HT-29 (cell line): ENCODE measurements around the gene SSTR5. TPM values are rescaled to one million over a fixed set of nuclear protein-coding genes. Genes with fewer than 3 reads are reported as not detected.

Experiments
- DNase-seq: peaks from one replicate; pipeline ENCODE4 v3.0.0-alpha.2; 2015; ENCODE audit warnings: low spot score
- total RNA-seq: library from RNA; depleted of rRNA; stranded (reverse); fragments of >200 nt; shearing (Covaris generic); gene quantifications from 2 replicates; pipeline ENCODE4 v1.2.3, GENCODE V29; 2014; rRNA removed

Gene SSTR5
- total RNA-seq, 1 experiment from 2014 or later: 5.1 TPM

DNA sequence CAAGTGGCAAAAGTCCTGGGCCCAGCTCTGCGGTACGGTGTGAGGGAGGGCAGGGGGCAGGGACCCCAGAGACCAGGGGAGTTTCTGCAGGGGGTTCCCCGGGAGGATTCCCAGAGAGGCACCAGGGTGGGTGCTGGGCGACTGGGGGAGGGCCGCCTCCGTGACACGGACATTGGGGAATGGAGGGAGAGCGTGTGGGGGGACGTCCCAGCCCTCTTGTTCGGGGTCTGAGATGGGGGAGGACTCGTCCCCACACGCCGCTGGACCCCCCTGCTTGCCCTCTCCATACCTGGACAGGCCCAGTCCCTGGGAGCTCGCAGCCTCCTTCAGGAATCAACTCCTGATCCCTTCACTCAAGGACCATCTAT lies 49.8 kb downstream of the SSTR5 start:
- no peak for DNase-seq

DNA sequence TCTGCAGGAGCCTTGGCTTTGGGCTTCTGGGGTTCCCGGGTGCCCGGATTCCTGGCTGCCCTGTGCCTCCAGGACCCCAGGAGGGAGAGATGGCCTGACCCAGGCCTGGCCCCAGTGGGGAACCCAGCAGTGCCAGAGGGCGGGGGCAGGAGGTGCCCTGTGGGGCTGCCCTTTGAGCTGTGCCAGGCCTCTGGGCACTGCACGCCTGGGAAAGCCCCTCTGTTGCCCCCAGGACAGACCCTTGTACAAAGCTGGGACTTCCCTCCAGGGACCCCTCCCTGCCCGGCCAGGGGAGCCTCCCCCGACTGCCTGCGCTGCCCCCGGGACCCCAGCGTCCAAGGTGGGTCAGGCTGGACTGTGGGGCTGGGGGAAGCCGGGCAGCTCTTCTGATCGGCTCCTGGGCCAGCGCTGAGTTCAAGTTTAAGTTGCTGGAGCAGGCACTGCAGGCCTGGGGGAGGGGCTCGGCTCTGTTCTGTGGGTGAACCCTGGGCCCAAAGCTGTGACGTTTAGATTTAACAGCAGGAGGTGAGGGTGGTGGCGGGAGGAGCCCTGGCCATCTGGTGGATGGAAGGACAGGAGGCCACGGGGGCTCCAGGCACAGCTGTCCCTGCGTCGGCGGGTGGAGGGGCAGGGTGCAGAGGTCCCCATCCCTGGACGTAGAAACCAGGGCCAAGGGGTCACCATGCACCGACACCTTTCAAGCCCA lies 51.1 kb downstream of the SSTR5 start:
- DNase-seq: no peak

DNA sequence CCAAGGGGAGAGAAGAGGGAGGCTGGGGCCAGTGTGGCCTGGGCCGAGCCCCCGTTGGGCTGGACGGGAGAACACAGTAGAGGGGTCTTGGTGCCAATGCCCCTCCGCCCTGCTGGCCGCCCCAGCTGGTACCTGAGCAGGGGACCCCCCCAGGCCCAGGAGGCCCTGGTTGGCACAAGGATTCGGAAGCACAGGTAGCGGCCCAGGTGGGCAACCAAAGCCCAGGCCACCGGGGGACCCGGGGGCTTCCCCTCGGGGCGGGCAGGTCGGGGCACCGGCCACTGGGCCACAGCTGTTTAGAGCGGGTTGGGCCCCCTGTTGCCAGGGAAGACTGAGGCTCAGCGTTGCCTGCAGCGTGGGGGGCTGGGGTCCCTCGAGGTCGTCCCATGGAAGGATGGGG lies 51.7 kb downstream of the SSTR5 start:
- no peak for DNase-seq

DNA sequence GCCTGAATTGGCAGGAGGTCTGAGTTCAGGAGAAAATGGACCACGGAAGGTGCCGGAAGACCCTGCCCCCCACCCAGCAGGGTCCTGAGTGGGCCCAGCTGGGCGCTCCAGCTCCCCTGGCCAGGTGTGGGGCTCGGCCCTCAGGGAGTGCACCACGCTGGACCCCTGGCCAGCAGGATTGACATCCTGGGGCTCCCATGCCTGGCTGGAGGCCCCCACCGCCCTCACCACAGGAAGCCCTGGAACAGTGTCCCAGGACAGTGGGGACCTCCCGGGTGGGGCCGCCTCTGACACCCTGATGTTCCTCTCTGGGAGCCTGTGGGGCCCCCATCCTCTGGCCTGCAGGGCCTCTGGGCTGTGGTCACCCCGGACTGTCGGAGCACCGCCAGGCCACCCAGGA lies 52.2 kb downstream of the SSTR5 start:
- DNase-seq: no peak

DNA sequence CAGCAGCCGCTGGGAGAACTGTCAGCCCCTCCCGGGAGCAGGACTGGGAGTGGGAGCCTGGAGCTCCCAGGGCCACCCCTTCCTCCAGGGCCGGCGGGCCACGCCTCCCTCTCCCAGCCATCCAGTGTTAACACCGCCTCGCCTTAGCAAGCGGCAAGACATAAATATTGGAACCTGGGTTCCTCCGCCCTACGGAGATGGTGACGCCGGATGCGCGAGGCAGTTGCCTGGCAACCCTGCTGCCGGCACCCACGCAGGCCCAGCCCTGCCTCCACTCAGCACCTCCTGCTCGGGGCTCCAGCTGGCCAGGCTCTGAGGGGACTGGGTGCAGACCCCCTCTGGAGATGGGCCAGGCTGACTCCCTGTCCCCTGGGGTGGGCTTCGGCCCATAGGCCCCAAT lies 52.9 kb downstream of the SSTR5 start:
- peak; percentile 54 for DNase-seq

DNA sequence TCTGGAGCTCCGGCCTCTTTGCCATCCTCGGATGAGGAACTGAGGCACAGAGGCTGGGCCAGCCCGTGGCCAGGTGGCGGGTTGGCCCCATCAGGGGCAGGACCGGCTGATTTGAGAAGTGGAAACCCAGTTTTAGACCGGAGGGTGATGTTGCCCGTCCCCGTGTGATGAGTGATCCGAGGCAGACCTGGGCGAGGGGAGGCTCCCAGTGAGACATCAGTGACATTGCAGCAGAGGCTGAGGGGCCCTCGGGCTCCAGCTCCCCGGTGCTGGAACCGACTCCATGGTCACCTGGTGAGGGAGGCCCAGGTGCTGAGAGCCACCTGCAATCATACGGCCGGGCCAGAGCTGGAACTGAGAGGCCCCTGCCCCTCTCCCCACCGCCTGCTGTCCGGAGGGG lies 53.5 kb downstream of the SSTR5 start:
- DNase-seq: no peak

DNA sequence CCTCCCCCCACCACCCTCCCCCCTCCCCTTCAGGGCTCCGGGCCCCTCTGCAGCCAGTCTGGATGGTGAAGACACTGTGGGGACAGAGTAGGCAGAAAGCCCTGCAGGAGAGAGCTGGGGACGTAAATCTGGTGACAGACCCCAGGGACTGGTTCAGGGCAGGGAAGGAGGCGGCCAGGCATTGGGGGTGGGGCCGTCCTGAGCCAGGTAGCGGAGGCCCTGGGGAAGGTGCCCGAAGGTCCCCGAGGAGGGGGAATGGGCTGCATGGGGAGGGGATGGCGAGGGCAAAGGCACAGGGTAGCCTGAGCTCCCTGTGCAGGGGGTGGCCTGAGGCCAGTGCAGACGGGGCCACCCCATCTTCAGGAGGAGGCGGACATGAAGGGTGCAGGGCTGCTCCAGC lies 54.0 kb downstream of the SSTR5 start:
- no peak for DNase-seq

DNA sequence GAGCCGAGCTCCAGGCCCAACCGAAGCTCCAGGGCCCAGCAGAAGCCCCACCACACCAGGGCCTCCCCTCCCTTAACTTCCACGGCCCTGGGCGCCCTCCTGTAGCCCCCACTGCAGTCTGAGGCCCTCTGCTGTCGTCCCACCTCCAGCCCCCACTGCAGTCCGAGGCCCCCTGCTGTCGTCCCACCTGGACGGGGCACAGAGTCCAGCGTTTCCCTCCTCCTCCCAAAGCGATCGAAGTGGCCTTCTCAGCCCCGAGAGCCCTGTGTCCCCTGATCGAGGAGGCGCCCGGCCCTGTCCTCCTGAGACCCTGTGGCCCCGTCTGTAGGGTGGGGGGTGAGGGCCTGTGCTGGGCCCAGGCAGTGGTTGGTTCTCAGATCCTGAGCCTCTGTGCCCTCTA lies 54.6 kb downstream of the SSTR5 start:
- DNase-seq: no peak

DNA sequence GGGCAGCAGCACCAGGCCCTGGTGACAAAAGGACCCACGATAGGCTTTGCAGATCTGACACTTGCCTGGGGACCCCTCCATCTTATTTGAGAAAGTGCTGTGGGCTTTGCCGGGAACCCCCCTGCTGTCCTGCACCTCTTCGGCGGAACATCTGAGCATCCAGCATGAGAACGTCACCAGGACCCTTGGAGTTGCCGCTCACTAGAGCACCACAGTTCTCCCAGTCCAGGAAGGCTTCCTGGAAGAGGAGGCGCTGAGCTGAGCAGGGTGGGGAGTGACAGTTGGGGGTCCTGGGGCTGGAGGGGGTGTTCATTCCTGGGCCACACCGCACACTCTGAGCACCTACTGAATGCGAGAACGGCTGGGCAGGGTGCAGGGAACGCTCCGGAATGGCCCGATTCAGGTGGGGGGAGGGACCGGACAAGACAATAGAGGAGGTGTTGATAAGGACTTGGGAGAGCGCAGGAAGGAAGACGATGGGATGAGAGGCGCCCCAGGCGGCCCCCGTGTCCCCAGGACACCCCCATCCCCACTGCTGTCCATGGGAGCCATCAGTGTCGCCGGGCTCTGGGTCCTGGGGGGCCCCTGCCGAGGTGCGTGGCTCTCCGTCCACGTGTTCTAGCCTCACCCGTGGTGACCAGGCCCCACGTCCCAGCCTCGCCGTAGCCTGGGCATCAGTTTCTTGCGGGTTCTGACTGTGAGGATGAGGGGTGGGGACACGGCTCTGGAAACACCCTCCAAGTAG lies 55.6 kb downstream of the SSTR5 start:
- DNase-seq: no peak

DNA sequence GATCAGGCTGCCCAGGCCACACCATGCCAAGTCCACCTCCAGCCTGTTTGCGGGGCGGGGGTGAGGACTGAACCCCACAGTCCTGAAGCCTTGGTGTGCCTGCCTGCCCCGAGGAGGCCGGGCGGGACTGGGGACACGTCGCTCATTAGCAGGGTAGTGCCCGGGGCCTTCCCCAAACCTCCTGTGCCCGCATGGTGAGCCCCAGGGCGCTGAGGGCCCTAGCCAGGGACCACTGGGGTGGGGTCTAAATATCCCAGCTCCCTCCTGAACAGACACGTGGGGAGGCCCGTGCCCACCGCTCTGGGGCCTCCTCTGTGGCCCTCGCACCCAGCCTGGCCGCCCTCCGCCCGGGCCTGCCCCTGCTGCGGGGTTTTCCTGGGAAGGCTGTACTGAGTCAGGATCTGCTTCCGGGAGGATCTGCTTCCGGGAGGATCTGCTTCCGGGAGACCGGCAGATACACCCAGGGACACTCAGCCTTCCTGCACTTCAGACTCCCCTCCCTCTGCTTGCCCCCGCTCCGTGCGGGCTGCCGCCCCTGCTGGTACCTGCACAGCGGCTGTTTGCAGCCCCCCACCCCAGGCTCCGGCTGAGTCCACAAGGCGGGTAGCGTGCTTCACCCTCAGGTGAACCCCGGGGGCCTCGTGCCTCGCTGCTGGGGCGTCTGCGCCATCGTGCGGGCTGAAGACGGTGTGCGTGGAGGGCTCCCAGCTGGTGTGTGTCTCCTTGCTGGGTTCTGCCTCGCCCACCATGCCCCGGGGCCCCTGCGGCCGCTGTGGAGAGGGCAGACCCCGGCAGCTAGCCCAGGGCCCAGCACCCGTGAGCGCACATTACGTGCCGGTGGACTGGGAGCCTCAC lies 56.8 kb downstream of the SSTR5 start:
- DNase-seq: no peak

DNA sequence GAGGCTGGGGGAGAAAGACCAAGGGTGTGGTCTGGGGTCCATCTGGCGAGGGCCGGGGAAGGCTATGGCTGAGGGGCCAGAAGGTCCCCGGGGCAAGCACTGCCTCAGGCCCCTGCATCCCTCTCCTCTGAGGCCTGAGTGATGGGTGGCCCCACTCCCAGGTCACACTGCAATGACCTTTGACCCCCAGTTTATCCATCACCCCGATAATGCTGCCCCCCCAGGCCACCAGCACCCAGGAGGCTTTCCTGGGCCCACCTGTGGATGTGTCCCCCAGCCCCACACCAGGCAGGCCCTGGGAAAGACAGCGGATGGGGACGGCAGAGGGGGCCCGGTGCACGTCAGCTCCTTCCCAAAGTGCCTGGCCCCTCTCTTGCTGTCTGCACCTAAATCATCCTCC lies 57.8 kb downstream of the SSTR5 start:
- no peak for DNase-seq

Other genes with a start within 250 kb of the SSTR5 start
- gene LMF1, start 101.8 kb upstream of the SSTR5 start, total RNA-seq: 2.1 and 5.2 TPM in 2 replicates
- 0.08 and 0.61 TPM in 2 replicates for gene SOX8, start 91.0 kb upstream of the SSTR5 start, total RNA-seq
- 0.10 TPM in 1 of 2 replicates, not detected in the other for gene C1QTNF8, start 23.5 kb downstream of the SSTR5 start, total RNA-seq
- gene CACNA1H, start 80.4 kb downstream of the SSTR5 start, total RNA-seq: 0.56 and 0.65 TPM in 2 replicates
- gene TPSG1, start 152.5 kb downstream of the SSTR5 start, total RNA-seq: 0.31 TPM in 1 of 2 replicates, not detected in the other
- not detected in 2 replicates for gene TPSB2, start 157.4 kb downstream of the SSTR5 start, total RNA-seq
- not detected in 2 replicates for gene TPSAB1, start 168.0 kb downstream of the SSTR5 start, total RNA-seq
- gene TPSD1, start 183.3 kb downstream of the SSTR5 start, total RNA-seq: not detected in 2 replicates
- 90.1 and 116 TPM in 2 replicates for gene UBE2I, start 236.9 kb downstream of the SSTR5 start, total RNA-seq